MM.1S (cell line): ENCODE results near the gene SLIT2.

Experiments used
- DNase-seq: peaks from one replicate; pipeline ENCODE4 v3.0.0-alpha.2; 2015
- H2AFZ ChIP-seq: fragments of 300-600 bp; sonication (generic); 2 replicates; pipeline ENCODE4 v1.6.0; 2016; ENCODE audit warnings: antibody characterized with exemption, low read length
- H3F3A ChIP-seq: fragments of 300-600 bp; sonication (generic); 2 replicates; pipeline ENCODE4 v1.6.1; 2016; ENCODE audit warnings: mild to moderate bottlenecking, antibody characterized with exemption, low read length, moderate library complexity, mixed read lengths; ENCODE audit not compliant: insufficient read depth
- H3K27ac ChIP-seq: fragments of 300-600 bp; sonication (generic); 2 replicates; pipeline ENCODE4 v1.5.1; 2016; ENCODE audit warnings: mild to moderate bottlenecking, low read length
- H3K27me3 ChIP-seq: fragments of 300-600 bp; sonication (generic); replicated peaks from 2 replicates; pipeline ENCODE4 v1.6.0; 2016; ENCODE audit warnings: low read length; ENCODE audit not compliant: insufficient read depth
- H3K36me3 ChIP-seq: fragments of 300-600 bp; sonication (generic); replicated peaks from 2 replicates; pipeline ENCODE4 v1.6.1; 2016; ENCODE audit warnings: mild to moderate bottlenecking, low read length, mixed read lengths; ENCODE audit not compliant: insufficient read depth
- H3K4me1 ChIP-seq: fragments of 300-600 bp; sonication (generic); 2 replicates; pipeline ENCODE4 v1.6.1; 2016; ENCODE audit warnings: low read length, mixed read lengths
- H3K4me2 ChIP-seq: fragments of 300-600 bp; sonication (generic); 2 replicates; pipeline ENCODE4 v1.6.0; 2016; ENCODE audit warnings: low read depth, low read length
- H3K4me3 ChIP-seq: fragments of 300-600 bp; sonication (generic); 2 replicates; pipeline ENCODE4 v1.5.1; 2016; ENCODE audit warnings: low read length, mixed read lengths
- H3K79me2 ChIP-seq: fragments of 300-600 bp; sonication (generic); 2 replicates; pipeline ENCODE4 v1.6.1; 2016; ENCODE audit warnings: mixed run types, low read length, mixed read lengths
- H3K9ac ChIP-seq: fragments of 300-600 bp; sonication (generic); 2 replicates; pipeline ENCODE4 v1.6.1; 2016; ENCODE audit warnings: low read length, mixed read lengths
- H3K9me2 ChIP-seq: fragments of 300-600 bp; sonication (generic); replicated peaks from 2 replicates; pipeline ENCODE4 v1.6.1; 2016; ENCODE audit warnings: mild to moderate bottlenecking, low read length, mixed read lengths; ENCODE audit not compliant: insufficient read depth
- H3K9me3 ChIP-seq: fragments of 300-600 bp; sonication (generic); replicated peaks from 2 replicates; pipeline ENCODE4 v1.6.1; 2016; ENCODE audit warnings: mild to moderate bottlenecking, low read length, mixed read lengths; ENCODE audit not compliant: insufficient read depth
- H4K20me1 ChIP-seq: fragments of 300-600 bp; sonication (generic); 2 replicates; pipeline ENCODE4 v1.6.1; 2016; ENCODE audit warnings: mild to moderate bottlenecking, low read length, moderate library complexity, mixed read lengths; ENCODE audit not compliant: insufficient read depth
- EZH2 ChIP-seq: fragments of 300-600 bp; sonication (generic); optimal IDR thresholded peaks from 2 replicates; pipeline ENCODE3; 2017; ENCODE audit warnings: low read depth, mild to moderate bottlenecking, antibody characterized with exemption, low read length, mixed read lengths
- EZH2phosphoT487 ChIP-seq: fragments of 300-600 bp; sonication (generic); IDR thresholded peaks from 2 replicates; pipeline ENCODE4 v1.6.1; 2018; ENCODE audit warnings: antibody characterized with exemption, low read length
- TF ChIP-seq, protein P1 (sequence below): fragments of 300-600 bp; sonication (generic); IDR thresholded peaks from 2 replicates; pipeline ENCODE4 v1.5.1; 2016; ENCODE audit warnings: antibody characterized with exemption, low read length, mixed read lengths

SLIT2 gene

GRCh38 chr4:20298986-20299385 is 47.3 kb downstream of the SLIT2 start:
- Histone ChIP-seq H3K4me2 (no peak overlapping the region), H3K79me2 (no peaks in the 10 kb centered on the region), H3F3A (no peaks in the 10 kb centered on the region), H3K36me3 (no peaks in the 10 kb centered on the region), H3K9ac (no peak overlapping the region), H2AFZ (no peak overlapping the region), H3K9me2 (no peaks in the 10 kb centered on the region), H3K4me3 (no peak overlapping the region), H4K20me1 (no peaks in the 10 kb centered on the region), H3K9me3 (no peaks in the 10 kb centered on the region), H3K4me1 (no peaks in the 10 kb centered on the region), H3K27me3 (no peaks in the 10 kb centered on the region), H3K27ac (no peak overlapping the region)
- TF ChIP-seq EZH2phosphoT487 = no peak
- no peak for TF ChIP-seq EZH2
- TF ChIP-seq, protein P1, sequence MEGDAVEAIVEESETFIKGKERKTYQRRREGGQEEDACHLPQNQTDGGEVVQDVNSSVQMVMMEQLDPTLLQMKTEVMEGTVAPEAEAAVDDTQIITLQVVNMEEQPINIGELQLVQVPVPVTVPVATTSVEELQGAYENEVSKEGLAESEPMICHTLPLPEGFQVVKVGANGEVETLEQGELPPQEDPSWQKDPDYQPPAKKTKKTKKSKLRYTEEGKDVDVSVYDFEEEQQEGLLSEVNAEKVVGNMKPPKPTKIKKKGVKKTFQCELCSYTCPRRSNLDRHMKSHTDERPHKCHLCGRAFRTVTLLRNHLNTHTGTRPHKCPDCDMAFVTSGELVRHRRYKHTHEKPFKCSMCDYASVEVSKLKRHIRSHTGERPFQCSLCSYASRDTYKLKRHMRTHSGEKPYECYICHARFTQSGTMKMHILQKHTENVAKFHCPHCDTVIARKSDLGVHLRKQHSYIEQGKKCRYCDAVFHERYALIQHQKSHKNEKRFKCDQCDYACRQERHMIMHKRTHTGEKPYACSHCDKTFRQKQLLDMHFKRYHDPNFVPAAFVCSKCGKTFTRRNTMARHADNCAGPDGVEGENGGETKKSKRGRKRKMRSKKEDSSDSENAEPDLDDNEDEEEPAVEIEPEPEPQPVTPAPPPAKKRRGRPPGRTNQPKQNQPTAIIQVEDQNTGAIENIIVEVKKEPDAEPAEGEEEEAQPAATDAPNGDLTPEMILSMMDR = no peak
- no peak for DNase-seq

GRCh38 chr4:20299515-20299914 is 47.8 kb downstream of the SLIT2 start:
- TF ChIP-seq EZH2 = no peak
- TF ChIP-seq, protein P1 = peak; percentile 32
- no peak overlapping the region for H3K27ac ChIP-seq
- H3F3A ChIP-seq = no peaks in the 10 kb centered on the region
- no peaks in the 10 kb centered on the region for H3K9me3 ChIP-seq
- no peaks in the 10 kb centered on the region for H4K20me1 ChIP-seq
- H3K4me2 ChIP-seq = no peak overlapping the region
- no peak overlapping the region for H3K4me3 ChIP-seq
- peak; percentile 15 for DNase-seq
- no peaks in the 10 kb centered on the region for H3K4me1 ChIP-seq
- no peaks in the 10 kb centered on the region for H3K36me3 ChIP-seq
- no peak overlapping the region for H2AFZ ChIP-seq
- H3K9ac ChIP-seq = no peak overlapping the region
- no peaks in the 10 kb centered on the region for H3K27me3 ChIP-seq
- no peaks in the 10 kb centered on the region for H3K79me2 ChIP-seq
- no peaks in the 10 kb centered on the region for H3K9me2 ChIP-seq

DNA sequence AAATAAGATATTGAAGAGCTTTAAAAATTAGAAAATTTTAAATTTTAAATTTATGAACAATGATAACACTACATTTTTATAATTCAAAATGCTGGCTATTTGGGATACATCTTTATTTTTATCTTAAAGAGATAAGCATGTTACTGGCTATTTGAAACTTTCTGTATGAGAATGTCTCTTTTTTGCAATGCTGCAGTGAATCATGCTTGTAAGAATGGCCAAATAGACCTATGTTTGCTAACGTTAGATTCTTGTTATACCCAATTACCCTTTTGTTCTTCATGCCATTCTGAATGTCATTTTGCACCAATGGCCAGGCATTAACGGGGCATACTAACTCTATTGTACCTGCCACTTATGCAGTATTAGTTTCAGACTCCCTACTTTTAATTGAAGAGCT is 49.5 kb downstream of the SLIT2 start:
- Histone ChIP-seq H4K20me1 (no peaks in the 10 kb centered on the region), H3K36me3 (no peaks in the 10 kb centered on the region)

More for the DNA sequence above, 49.5 kb downstream of the SLIT2 start:
- Histone ChIP-seq H3K9me2 (no peaks in the 10 kb centered on the region), H2AFZ (no peak overlapping the region), H3K4me3 (no peak overlapping the region), H3K79me2 (no peaks in the 10 kb centered on the region), H3K4me1 (no peaks in the 10 kb centered on the region), H3K4me2 (no peak overlapping the region), H3K27me3 (no peaks in the 10 kb centered on the region), H3K27ac (no peak overlapping the region), H3F3A (no peaks in the 10 kb centered on the region), H3K9ac (no peak overlapping the region), H3K9me3 (no peaks in the 10 kb centered on the region)
- TF ChIP-seq, protein P1 = no peak
- TF ChIP-seq EZH2phosphoT487 = no peak
- no peak for TF ChIP-seq EZH2
- DNase-seq = no peak
